ENCODE results near the gene MCF2L2.

MCF2L2 gene

GRCh38 chr3:183369117-183369516 lies 59.3 kb downstream of the MCF2L2 start:
- no peak for DNase-seq (ENCODE audit: low spot score)

GRCh38 chr3:183360971-183361624 lies 67.3 kb downstream of the MCF2L2 start:
- DNase-seq (ENCODE audit: low spot score): no peak

- no peak for DNase-seq (ENCODE audit: low spot score)
Observed at GRCh38 chr3:183359036-183359435, 69.4 kb downstream of the MCF2L2 start.

- DNase-seq (ENCODE audit: low spot score): no peak
Observed at GRCh38 chr3:183357564-183358079, 70.8 kb downstream of the MCF2L2 start.

- DNase-seq (ENCODE audit: low spot score): no peak
Observed at GRCh38 chr3:183356920-183357319, 71.5 kb downstream of the MCF2L2 start.

- DNase-seq (ENCODE audit: low spot score): no peak
Observed at GRCh38 chr3:183354874-183355273, 73.5 kb downstream of the MCF2L2 start.

GRCh38 chr3:183354325-183354831 lies 74.0 kb downstream of the MCF2L2 start:
- DNase-seq (ENCODE audit: low spot score): no peak

GRCh38 chr3:183353421-183353820 lies 75.0 kb downstream of the MCF2L2 start:
- DNase-seq (ENCODE audit: low spot score): no peak

- DNase-seq (ENCODE audit: low spot score): no peak
Observed at GRCh38 chr3:183350164-183350563, 78.3 kb downstream of the MCF2L2 start.

- no peak for DNase-seq (ENCODE audit: low spot score)
Observed at GRCh38 chr3:183349421-183350157, 78.8 kb downstream of the MCF2L2 start.

GRCh38 chr3:183342824-183343223 lies 85.6 kb downstream of the MCF2L2 start:
- DNase-seq (ENCODE audit: low spot score): no peak

- no peak for DNase-seq (ENCODE audit: low spot score)
Observed at GRCh38 chr3:183341545-183342288, 86.7 kb downstream of the MCF2L2 start.

- no peak for DNase-seq (ENCODE audit: low spot score)
Observed at GRCh38 chr3:183340222-183340621, 88.2 kb downstream of the MCF2L2 start.

- DNase-seq (ENCODE audit: low spot score): no peak
Observed at GRCh38 chr3:183339461-183340086, 88.8 kb downstream of the MCF2L2 start.

- no peak for DNase-seq (ENCODE audit: low spot score)
Observed at GRCh38 chr3:183338520-183338919, 89.9 kb downstream of the MCF2L2 start.

GRCh38 chr3:183332487-183332886 lies 95.9 kb downstream of the MCF2L2 start:
- DNase-seq (ENCODE audit: low spot score): no peak

- no peak for DNase-seq (ENCODE audit: low spot score)
Observed at GRCh38 chr3:183331498-183331897, 96.9 kb downstream of the MCF2L2 start.

- DNase-seq (ENCODE audit: low spot score): no peak
Observed at GRCh38 chr3:183330881-183331280, 97.5 kb downstream of the MCF2L2 start.

GRCh38 chr3:183329543-183329942 lies 98.9 kb downstream of the MCF2L2 start:
- DNase-seq (ENCODE audit: low spot score): no peak

- no peak for DNase-seq (ENCODE audit: low spot score)
Observed at GRCh38 chr3:183328823-183329222, 99.6 kb downstream of the MCF2L2 start.

GRCh38 chr3:183328164-183328563 lies 100.3 kb downstream of the MCF2L2 start:
- no peak for DNase-seq (ENCODE audit: low spot score)

- DNase-seq (ENCODE audit: low spot score): no peak
Observed at GRCh38 chr3:183327343-183327742, 101.1 kb downstream of the MCF2L2 start.

All from hepatic stellate cell (primary cell).